ENCODE data around the gene ACOXL.

GRCh38 chr2:111041398-111042202 lies 309.2 kb downstream of the ACOXL start:
- TF ChIP-seq EZH2 (IDR thresholded peaks at IDR 0.05; ENCODE audit: low read depth, low read length, severe bottlenecking): no peak
- TF ChIP-seq CBX5 (IDR thresholded peaks at IDR 0.05; ENCODE audit: low read depth, low read length): no peak
- no peak for TF ChIP-seq CTCF (IDR thresholded peaks at IDR 0.05; ENCODE audit: control extremely low read depth in 1 of 3, insufficient read depth in 1 of 3, low read depth in 1 of 3, low read length in 3 of 3)
